Stimulated activated CD8-positive, alpha-beta memory T cell treated with anti-CD3 and anti-CD28 coated beads, Interleukin-15, amount 100 ng/mL, for 4 hours (primary cell): Measurements from ENCODE around the gene ZNF362.
A peak's percentile ranks its signal among the peaks of the same experiment; 100 is the strongest.

ENCODE experiments used
- DNase-seq, 2 donors: peaks; one replicate each; pipeline ENCODE4 v3.0.0-alpha.2; 2020; ENCODE audit warnings: low read depth in 2 of 2

The ZNF362 gene

GRCh38 chr1:33344896-33345560 lies 88.7 kb downstream of the ZNF362 start:
- DNase-seq = no peak

GRCh38 chr1:33346533-33346926 lies 90.2 kb downstream of the ZNF362 start:
- no peak for DNase-seq

GRCh38 chr1:33346927-33347649 lies 90.8 kb downstream of the ZNF362 start:
- DNase-seq = no peak

GRCh38 chr1:33347650-33347992 lies 91.3 kb downstream of the ZNF362 start:
- no peak for DNase-seq

- no peak for DNase-seq
These were observed 91.9 kb downstream of the ZNF362 start for GRCh38 chr1:33348194-33348593.

- DNase-seq = no peak
These were observed 92.4 kb downstream of the ZNF362 start for GRCh38 chr1:33348676-33349080.

- DNase-seq = peak; percentile 4 to 16
These were observed 92.9 kb downstream of the ZNF362 start for GRCh38 chr1:33349081-33349759.

- DNase-seq = peak; percentile 45 to 71
These were observed 93.7 kb downstream of the ZNF362 start for GRCh38 chr1:33349778-33350610.
